Measurements from ENCODE around the gene TACC2.
"Not testable (repeated sequence)": the region's sequence is repeated elsewhere in the genome, so short reads cannot be mapped to it uniquely, and the experiment has no call there.

TACC2 gene

DNA sequence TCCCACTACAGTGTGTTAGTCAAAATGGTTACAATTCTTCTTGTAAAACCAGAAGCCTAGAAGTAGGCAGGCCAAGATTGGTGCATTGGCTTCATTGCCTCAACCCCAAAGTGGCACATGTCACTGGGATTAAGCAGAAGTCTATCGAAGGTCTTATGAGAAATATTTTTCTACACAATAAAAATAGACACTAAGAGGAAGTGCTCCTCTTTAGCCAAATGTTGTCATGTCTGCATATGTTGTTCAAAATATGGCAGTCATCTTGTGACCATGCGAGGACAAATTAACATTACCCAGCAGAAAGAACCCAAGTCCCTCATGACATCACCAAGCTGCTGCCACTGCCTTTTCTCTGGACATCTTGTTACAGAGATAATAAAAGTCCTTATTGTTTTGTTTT, 7.6 kb upstream of the TACC2 start:
- DNase-seq = no peak

DNA sequence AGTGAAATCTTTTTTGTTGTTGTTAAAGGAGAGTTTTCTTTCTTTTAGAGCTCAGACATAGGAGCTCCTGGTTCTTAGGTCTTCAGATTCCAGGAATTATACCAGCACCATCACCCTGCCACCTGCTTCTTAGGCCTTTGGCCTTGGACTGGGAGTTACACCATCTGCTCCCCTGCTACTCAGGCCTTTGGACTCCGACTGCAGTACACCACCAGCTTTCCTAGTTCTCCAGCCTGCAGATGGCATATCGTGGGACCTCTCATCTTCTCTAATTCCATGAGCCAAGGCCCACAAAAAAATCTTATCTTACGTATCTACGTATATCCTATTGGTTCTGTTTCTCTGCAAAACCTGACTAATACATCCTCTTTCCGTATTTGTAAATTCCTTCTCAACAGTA, 5.1 kb upstream of the TACC2 start:
- DNase-seq = no peak

DNA sequence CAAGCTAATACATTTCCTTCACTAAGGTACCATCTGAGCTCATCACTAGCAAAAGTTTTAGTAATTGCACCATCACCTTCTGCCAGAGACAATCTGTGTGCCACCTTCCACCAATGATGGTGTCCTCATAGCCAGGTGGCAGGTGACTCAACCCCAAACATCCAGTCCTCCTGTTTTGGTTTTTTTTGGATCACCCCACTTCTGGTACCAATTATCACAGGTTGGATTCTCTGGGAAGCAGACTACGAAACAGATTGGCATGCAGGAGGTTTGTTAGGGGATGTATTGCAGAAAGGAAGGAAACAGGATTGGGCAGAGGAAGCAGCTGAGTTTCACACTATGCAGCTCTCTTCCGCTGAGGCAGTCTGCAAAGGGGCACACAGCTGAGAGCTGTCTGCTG, 4.5 kb upstream of the TACC2 start:
- DNase-seq = no peak

DNA sequence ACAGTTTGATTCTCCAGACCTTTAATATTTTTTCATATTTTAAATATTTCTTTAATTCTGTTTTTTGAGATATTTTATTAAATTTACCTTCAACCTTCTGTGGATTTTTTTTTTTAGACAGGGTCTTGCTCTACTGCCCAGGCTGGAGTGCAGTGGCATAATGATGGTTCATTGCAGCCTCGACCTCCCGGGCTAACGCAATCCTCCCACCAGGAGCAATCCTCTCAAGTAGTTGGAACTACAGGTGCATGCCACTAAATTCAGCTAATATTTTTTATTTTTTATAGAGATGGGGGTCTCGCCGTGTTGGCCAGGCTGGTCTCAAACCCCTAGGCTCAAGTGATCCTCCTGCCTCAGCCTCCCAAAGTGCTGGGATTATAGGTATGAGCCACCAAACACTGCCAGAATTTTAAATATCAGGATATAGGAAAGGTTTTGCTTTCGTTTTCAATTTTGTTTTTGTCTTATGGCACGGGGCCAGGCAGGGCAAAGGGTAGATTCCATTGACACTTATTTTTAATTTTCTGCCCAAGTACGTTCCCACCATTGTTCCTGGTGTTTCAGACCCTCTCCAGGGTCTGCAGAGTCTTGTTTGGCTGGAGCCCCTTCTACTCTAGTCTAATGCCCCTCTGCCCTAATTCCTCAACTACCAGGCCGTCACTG, 1.2 kb downstream of the TACC2 start:
- no peak for DNase-seq

DNA sequence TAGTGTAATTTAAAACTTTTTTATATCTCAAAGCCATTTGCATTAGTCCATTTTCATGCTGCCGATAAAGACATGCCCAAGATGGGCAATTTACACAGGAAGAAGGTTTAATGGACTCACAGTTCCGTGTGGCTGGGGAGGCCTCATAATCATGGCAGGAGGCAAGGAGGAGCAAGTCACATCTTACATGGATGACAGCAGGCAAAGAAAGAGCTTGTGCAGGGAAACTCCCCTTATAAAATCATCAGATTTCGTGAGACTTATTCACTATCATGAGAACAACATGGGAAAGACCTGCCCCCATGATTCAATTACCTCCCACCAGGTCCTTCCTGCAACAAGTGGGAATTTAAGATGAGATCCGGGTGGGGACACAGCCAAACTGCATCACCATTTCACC, 2.8 kb downstream of the TACC2 start:
- DNase-seq = not testable (repeated sequence)

DNA sequence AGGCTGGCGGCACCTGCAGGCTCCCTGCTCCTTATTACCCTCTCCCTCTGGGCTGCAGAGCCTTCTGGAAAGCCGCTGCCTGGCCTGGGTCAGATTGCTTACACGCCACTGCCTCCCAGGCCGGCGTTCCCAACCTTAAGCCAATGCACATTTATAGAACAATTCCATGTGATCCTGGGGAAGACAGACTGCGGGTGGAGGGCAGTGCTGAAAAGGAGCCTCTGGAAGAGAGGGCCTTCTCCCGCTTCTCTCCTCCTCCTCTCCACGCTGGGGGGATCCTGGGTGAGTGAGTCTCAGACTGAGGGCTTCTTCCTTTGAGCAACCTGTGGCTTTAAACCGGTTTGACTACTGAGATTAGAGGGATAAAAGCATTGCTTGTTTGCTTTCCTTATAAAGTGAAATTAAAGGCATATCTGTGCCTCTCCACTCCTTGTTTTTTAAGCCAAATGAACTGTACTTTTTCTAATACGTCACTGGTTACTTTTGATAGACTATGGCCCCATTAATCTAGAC, 5.5 kb downstream of the TACC2 start:
- DNase-seq = no peak

DNA sequence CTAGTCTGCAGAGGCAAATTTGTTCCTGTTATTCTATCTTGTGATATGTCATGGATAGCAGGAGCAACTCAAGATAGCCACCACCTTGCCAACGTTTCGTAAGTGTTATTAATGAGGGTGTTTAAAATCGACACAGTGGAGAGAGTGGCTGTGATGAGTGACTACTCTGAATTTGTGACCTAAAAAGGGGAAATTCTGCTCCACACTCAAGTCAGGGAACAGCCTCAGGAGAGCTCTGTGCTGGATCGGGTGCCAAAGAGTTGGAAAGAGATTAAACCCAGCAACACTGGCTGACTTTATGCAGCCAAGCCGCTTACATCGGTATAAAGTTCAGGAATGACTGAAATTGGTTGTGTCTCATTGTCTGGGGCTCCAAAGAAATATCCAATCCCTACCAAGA, 9.5 kb downstream of the TACC2 start:
- DNase-seq = no peak

DNA sequence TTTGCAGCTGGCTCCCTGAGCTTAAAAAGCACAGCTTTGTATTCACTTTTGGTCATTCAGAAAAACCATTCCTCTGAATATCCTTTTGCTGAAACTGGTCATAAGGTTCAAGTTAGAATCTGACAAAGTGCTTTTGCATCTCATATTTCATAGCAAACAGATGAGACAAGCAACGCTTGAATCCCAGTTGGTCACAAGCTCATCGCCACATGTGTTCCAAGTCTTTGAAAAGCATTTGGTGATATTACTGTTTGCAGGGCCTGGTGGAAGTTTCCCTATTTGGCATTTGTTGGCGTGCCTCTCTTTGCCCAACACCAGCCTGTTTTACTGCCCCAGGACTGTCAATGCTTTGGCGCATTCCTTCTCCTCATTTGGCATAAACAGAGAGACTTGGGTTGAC, 10.3 kb downstream of the TACC2 start:
- DNase-seq = no peak

DNA sequence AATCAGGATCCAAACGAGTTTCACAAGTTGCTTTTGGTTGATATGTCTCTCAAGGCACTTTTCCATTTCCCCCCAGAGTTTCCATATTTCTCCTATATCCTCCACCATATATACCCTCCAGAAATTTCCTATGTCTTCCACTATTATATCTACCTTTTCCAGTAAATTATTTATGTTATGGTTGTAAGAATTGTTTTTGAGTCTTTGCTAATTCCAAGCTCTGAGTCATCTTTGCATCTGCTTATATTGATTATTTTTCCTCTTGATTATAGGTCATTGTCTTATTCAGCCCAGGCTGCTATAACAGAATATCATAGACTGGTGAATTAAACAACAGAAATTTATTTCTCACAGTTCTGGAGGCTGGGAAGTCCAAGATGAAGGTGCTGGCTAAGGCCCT, 12.7 kb downstream of the TACC2 start:
- no peak for DNase-seq

DNA sequence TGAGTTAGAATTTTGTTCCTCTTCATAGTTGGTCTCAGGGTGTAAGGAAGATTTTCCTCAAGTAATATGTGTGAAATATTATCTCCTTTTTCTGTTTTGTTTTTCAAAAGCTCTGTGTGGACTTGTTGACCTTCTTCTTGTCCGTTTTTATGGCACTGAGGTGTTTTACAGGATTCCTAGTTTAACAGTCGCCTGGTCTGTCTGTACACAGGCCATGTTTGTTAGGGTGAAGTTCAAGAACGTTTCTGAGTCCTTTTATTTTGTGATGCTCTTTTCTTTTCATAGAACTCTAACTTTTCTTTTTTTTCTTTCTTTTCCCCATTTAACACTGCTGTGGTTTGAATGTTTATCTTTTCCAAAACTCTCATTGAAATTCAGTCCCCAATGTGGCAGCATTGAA, 18.5 kb downstream of the TACC2 start:
- no peak for DNase-seq

DNA sequence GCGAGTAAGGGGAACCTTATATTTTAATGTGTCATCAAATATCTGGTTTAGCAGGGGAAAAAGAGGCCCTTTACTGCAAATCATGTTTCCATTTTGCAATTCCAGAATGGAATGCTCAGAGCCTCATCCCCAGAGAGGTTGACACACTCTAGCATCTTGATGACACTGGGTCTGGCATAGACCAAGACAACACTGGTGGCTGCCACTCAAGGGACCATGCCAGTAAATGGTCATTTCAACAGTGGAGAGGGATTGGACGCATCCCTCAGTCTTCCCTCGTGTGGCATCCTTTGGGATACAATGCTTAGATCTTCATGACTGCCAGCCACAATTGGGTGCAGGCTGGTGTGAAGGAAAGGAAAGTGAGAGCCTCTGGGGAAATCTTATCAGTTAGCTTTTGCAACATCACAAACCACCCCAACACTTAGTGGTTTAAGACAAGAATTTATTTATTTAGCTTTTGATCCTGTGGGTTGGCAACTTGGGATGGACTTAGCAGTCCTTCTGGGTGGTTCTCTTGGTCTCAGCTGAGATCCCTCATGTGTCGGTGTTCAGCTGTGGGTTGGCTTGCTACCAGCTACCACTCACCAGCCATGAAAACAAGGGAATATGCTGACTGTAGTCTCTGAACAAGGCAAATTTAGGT, 21.6 kb downstream of the TACC2 start:
- DNase-seq = no peak

DNA sequence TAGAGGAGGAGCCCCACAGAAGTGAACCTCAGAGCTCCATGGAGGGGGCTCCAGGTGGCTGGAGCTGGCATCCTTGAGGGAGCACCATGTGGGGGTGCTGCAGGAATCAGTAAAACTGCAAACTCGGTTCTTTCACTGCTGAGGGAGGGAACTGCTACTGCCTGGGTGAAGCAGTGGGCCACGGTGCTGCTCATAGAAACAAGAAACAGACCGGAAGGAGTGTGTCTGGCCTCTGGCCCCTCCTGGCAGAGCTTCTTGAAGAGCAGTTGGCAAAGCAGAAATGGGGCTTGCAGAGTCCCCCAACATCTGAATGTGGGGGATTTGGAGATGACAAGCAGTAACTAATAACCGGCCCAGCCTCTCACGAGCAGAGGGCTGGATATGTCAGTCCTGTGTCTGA, 23.8 kb downstream of the TACC2 start:
- no peak for DNase-seq

DNA sequence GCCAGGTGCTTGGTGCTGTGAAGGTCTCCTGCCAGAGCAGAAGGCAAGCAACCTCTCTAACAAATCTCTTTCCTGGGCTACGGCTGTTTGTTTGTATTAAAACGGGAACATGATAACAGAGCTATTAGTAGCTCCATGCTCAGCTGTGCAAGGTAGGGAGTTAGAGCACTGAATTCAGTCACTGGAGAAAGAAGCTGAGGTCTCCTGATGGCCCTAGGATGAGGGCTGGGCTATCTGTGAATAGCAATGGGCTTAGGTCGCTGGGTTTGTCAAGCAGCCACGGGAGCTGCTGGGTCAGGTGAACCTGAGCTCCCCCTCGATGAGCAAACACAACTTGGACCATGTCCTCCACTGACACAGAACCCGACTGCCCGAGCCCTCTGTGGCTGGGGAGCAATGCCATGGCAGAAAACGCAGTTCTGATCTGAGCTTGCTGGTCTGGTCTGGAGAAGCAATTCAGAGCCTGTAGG, 24.4 kb downstream of the TACC2 start:
- DNase-seq = no peak

DNA sequence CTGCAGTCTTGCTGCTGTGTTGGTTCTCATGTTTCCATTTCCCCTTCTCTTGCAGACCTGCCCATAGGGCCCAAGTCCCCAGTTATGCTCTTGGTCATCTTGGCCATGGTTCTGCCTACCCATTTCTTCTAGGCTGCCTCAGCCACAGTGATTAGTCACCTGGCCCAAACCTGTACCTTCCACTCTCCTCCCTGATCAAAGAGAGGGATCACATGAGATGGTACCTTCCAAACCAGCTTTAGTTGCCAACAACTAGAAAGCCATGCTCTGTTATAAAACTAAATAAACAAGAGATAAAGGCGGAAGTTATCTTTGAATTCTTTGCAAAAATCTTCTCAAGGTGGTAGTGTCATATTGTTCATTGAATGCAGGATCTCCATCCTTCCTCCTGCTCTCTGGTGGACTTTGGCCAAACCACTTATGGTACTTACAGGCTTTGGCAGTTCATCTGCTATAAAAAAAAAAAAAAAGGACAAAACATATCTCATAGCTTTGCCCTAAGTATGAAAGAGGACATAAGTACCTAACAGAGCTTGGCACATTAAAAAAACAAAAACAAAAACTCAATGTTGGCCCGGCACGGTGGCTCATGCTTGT, 25.8 kb downstream of the TACC2 start:
- no peak for DNase-seq

DNA sequence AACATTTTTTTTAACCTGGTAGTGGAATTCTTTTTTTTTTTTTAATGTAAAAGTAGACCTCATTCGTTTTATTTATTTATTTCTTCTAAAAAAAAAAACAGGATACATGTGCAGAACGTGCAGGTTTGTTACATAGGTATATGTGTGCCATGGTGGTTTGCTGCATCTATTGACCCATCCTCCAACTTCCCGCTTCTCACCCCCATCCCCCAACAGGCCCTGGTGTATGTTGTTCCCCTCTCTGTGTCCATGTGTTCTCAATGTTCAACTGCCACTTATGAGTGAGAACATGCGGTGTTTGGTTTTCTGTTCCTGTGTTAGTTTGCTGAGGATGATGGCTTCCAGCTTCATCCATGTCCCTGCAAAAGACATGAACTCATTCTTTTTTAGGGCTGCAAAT, 29.0 kb downstream of the TACC2 start:
- DNase-seq = not testable (repeated sequence)

DNA sequence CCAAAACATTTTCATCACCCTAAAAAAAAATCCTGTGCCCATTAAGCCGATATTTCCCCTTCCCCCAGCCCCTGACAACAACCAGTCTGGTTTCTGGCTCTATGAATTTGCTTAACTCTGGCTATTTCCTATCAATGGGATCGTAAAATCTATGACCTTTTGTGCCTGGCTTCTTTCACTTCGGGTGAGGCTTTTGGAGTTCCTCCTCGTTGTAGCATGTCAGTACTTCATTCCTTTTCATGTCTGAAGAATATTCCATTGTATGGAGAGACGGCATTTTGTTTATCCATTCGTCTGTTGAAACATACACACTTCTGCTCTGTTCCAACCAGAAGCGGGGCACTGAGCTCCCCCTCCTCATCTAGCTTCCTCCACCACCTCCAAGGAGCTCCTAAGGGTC, 29.5 kb downstream of the TACC2 start:
- no peak for DNase-seq

DNA sequence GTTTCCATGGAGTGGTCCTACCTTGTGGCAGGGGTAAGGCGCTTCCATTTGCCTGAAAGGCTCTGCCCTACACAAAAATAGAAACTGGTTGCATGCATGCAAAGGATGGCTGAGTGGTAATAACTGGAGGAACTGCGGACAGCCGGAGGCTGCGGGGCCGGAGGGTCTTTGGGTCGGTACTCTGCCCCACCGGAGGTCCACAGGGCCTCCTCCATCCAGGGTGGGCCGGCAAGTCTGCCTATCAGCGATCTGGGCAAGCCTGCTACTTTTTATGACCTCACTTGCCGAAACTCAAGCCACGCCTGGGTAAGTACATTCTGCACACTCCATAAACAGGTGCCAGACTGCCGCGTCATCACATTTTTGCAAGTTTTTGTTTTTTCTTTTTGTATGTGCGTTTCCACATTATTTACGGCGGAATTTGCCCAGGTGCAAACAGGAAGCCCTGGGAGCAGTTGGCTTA, 30.0 kb downstream of the TACC2 start:
- DNase-seq = no peak

DNA sequence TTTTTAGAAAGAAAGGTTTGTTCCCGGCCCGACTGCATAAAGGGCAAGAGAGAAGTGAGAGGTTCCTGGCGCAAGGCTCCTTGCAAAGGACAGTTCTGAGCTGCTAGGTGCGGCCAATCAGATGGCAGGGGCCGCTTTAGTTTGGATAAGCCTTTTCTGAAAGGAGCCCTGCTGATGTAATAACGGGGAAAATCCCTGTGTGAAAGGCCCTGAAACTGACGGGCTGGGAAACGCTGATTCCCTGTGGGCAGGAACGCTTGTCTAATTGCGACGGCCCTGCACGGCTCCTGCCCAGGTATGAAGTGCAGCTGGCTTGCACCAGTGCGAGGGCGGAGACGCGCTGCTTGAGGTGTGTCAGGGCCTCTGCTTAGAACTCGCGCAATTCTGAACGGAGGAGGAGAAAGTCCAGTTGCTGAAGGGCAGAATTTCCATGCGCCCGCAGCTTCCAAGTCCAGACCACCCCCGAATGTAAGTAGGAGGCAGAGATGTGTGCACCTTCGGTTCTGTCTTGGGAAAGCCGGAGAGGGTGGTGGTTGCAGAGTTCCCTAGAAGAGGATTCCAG, 30.5 kb downstream of the TACC2 start:
- DNase-seq = no peak

DNA sequence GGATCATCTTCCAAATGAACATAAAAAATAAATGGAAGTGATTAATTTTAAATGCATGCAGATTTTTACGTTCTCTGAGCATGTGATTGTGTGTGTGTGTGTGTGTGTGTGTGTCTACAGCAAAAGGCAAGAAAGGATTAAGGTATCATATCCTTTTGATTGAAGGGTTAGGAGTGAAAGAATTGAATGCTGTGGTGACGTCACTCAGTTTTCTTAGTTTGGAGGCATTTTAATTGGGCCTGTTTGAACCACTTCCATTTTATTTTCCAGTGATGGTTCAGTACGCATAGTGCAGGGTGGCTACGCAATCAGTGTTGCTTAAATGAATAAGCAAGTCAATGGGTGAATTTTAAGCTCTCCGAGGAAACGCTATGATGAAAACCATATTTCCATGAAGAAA, 31.3 kb downstream of the TACC2 start:
- no peak for DNase-seq

DNA sequence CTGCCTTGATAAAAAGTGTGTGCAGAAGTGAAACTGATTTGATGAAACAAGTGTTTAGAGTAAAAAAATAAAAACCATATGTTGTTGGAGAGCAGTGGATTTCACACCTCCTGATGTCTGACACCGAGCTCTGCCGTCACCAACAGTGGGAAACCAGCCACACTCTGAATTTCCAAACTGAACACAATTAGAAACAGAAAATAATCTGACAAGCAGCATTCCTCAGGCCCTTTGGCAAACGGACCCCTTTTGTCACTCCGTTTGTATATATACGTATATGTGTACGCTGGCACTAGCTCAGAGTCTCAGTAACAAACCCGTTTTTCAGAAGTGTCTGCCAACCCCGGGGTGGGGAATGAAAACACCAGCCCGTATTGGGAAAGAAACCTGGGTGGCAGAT, 32.4 kb downstream of the TACC2 start:
- DNase-seq = no peak

DNA sequence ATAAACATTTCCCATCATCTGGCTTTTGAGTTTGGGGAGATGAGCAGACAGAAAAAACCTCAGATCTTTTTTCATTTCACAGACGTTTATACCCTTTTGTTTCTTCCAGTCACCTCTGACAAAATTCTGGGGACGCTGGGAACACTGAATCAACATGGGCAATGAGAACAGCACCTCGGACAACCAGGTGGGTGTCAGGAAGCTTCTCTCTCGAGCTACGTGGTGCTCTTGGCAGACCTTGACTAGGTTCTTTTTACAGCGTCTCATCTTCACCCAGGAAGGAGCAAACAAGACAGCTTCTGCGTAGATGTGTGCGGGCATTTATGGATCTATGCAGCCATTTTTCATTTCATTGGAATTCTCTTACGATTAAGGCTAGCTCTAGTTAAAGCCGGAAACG, 32.9 kb downstream of the TACC2 start:
- no peak for DNase-seq

DNA sequence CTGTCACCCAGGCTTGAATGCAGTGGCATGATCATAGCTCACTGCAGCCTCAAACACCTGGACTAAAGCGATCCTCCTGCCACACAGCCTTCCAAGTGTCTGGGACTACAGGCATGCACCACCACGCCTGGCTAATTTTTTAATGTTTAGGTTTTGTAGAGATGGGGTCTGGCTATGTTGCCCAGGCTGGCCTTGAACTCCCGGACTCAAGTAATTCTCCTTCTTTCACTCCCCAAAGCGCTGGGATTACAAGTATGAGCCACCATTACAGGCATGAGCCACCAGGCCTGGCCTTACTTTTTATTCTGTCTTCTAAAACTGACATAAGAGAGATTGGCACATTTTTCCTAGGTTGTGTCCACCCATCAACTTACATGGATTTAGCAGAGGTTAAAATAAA, 33.3 kb downstream of the TACC2 start:
- DNase-seq = no peak

DNA sequence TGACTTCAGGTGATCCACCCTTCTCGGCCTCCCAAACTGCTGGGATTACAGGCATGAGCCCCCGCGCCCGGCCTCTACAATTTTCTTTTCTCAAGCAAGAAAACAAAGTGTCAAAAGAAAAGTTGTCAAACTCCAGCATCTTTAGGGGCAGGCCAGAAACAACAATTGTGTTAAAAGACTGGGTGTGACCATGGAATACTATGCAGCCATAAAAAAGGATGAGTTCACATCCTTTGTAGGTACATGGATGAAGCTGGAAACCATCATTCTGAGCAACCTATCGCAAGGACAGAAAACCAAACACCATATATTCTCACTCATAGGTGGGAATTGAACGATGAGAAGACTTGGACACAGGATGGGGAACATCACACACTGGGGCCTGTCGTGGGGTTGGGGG, 34.3 kb downstream of the TACC2 start:
- not testable (repeated sequence) for DNase-seq

Data from NCI-H2171 treated with DMSO at 0.1 percent for 48 hours (cell line).